ENCODE data around the gene HHAT.

The HHAT gene

GRCh38 chr1:210676539-210676938 is 347.8 kb downstream of the HHAT start:
- TF ChIP-seq GATA2 (IDR thresholded peaks at IDR 0.05; ENCODE audit: low read depth, low read length) (no peak), GATA3 (IDR thresholded peaks at IDR 0.05; ENCODE audit: low read depth, low read length) (no peak)

DNA sequence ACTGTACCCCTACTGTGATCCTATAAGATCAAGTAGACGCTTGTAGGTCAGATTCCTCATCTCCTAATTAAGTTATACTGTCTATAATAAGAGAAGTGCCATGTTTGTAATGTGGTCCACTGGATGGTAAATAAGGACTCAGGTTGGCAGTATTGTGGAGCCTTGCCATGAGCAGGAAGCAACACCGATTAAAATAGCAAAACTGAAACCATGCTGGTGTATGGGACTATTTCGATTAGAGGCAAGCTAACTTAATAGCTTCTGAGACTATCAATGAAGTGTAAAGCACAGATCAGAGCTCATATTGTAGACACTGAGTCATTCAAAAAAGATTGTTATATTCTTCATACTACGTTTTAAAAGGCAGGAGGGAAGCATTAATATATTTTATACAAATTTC is 348.8 kb downstream of the HHAT start:
- TF ChIP-seq GATA2 (IDR thresholded peaks at IDR 0.05; ENCODE audit: low read depth, low read length) (no peak), GATA3 (IDR thresholded peaks at IDR 0.05; ENCODE audit: low read depth, low read length) (no peak)

DNA sequence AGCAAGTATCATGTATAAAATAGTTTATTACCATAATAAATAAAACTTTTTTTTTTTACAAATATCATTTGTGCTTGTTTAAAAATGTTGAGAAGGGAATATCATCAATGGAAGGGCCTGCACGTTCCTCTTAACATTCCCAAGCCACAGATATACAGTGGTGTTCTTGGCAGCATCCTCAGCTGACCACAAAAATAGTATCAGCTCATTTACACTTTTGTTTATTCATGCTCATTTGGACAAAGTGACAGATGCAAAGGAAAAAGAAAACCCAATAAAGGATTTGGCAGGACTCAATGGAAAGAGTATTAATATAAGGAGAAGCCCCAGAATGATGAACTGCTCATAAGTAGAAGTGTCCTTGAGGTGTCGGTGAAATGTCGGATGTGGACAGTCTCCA is 349.6 kb downstream of the HHAT start:
- no peak for TF ChIP-seq GATA3 (IDR thresholded peaks at IDR 0.05; ENCODE audit: low read depth, low read length)
- TF ChIP-seq GATA2 (IDR thresholded peaks at IDR 0.05; ENCODE audit: low read depth, low read length): no peak

DNA sequence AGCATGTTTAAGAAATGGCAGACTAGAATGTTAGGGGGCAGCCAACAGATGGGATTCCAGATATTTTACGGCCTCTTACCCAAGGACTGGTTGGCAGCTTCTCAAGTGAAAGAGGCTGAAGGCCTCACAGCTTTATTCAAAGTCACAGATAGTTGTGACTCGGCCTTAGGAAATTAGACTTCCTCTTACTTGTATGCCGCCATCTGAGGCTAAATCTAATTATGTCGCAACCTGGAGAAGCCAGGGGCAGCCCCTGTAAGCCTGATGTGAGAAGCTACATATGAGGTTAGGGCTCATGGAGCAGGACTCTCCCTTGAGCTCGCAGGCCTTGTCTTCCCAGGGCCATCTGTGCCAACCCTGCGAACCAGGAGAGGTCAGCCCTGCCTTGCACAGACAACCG is 352.5 kb downstream of the HHAT start:
- no peak for TF ChIP-seq GATA3 (IDR thresholded peaks at IDR 0.05; ENCODE audit: low read depth, low read length)

DNA sequence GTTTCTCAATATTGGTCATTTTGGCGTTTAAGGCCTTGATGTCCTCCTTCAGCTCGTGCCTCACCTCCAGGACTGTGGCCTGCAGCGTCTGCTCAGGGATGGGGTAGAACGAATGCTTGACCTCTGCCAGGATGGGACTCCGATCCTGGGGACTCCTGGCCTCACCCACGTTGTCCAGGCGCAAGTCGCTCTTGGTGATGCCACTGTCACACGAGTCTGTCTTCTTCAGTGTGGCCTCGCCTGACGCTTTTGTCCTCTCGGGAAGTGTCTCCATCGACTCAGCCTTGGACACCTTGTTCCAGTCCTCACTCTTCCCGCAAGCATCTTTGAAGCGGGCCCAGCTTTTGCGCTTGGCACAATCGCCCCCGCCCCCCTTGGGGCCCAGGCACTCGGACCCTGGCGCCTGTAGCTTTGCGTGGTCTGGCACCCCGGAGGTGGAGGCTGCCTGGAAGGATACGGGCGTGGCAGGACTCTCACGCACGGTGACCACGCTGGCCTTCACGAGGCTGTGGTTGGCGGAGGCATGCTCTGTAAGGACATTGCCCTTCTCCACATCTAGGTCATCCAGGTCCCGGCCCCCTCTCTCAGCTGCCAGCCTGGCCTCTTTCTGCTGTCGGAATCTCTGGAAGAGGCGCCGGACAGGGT is 354.8 kb downstream of the HHAT start:
- no peak for TF ChIP-seq GATA2 (IDR thresholded peaks at IDR 0.05; ENCODE audit: low read depth, low read length)
- no peak for TF ChIP-seq GATA3 (IDR thresholded peaks at IDR 0.05; ENCODE audit: low read depth, low read length)

DNA sequence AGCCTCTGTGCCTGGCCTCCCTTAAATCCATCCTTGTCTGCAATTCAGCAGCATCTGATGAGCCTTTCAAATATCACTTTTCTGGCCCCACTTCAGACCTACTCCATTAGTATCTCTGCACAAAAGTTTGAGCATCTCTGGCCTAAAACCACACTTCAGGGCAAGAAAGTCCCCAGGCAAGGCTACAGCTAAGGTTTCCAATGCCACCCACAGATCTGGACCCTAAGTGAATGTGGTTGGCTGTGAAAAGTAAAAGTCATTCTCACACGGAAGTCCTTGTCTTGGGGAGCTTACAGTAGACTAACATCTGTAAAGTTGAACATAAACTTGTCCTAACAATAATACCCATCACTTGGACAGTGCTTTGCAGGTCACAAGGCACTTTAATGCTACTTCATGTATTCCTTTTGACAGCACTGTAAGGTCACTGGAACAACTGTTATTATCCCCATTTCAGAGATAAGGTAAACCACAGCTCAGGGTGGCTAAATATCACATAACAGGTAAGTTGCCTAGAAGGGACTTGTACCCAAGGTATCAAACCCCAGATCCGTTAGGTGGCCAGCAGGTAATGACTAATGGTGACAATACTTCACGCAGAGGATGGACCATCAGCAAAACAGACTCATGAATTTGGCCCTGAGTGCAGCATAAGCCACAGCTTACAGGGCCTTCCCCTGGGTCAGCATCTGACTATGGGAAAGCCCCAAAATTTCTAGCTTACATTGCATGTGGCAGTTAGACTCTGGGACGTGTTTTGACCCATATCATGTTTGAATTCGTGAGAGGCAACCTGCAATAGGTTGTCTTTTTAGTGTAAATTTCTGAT is 356.0 kb downstream of the HHAT start:
- TF ChIP-seq GATA2 (IDR thresholded peaks at IDR 0.05; ENCODE audit: low read depth, low read length) (no peak), GATA3 (IDR thresholded peaks at IDR 0.05; ENCODE audit: low read depth, low read length) (no peak)

- TF ChIP-seq GATA2 (IDR thresholded peaks at IDR 0.05; ENCODE audit: low read depth, low read length) (no peak), GATA3 (IDR thresholded peaks at IDR 0.05; ENCODE audit: low read depth, low read length) (no peak)
Observed at GRCh38 chr1:210685295-210685650, 356.6 kb downstream of the HHAT start.

- TF ChIP-seq GATA3 (IDR thresholded peaks at IDR 0.05; ENCODE audit: low read depth, low read length) (no peak), GATA2 (IDR thresholded peaks at IDR 0.05; ENCODE audit: low read depth, low read length) (no peak)
Observed at GRCh38 chr1:210686841-210687240, 358.1 kb downstream of the HHAT start.

- TF ChIP-seq GATA3 (IDR thresholded peaks at IDR 0.05; ENCODE audit: low read depth, low read length): no peak
- TF ChIP-seq GATA2 (IDR thresholded peaks at IDR 0.05; ENCODE audit: low read depth, low read length): no peak
Observed at GRCh38 chr1:210687582-210688279, 359.0 kb downstream of the HHAT start.

GRCh38 chr1:210688512-210689234 is 360.0 kb downstream of the HHAT start:
- TF ChIP-seq GATA3 (IDR thresholded peaks at IDR 0.05; ENCODE audit: low read depth, low read length) (no peak), GATA2 (IDR thresholded peaks at IDR 0.05; ENCODE audit: low read depth, low read length) (no peak)

GRCh38 chr1:210689826-210690225 is 361.1 kb downstream of the HHAT start:
- TF ChIP-seq GATA3 (IDR thresholded peaks at IDR 0.05; ENCODE audit: low read depth, low read length) (no peak), GATA2 (IDR thresholded peaks at IDR 0.05; ENCODE audit: low read depth, low read length) (no peak)

GRCh38 chr1:210690236-210690635 is 361.5 kb downstream of the HHAT start:
- TF ChIP-seq GATA2 (IDR thresholded peaks at IDR 0.05; ENCODE audit: low read depth, low read length): no peak
- TF ChIP-seq GATA3 (IDR thresholded peaks at IDR 0.05; ENCODE audit: low read depth, low read length): no peak

DNA sequence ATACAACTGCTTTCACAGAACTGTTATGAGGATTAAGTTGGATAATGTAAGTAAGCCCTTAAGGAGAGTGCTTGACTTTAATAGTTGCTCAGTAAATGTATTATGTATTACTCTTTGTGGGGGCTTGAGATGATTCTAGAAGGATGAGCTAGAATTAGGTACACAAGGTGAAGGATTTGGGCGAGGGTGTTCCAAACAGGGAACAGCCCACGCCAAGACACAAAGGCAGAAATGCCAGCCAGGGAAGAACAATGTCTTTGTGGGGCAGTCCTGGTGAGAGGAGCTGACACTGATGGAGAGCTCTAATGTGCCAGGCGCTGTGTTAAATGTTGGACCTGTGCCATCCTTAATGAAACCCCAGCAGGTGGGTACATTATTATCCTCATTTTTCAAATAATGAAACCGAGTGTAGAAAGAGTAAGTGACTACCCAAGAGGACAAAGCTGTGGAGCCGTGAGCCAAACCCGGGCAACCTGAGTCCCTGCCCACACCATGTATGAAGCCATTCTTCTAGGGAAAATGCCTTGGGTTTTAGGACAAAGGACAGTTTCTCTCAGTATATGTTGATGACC is 362.4 kb downstream of the HHAT start:
- no peak for TF ChIP-seq GATA3 (IDR thresholded peaks at IDR 0.05; ENCODE audit: low read depth, low read length)
- TF ChIP-seq GATA2 (IDR thresholded peaks at IDR 0.05; ENCODE audit: low read depth, low read length): no peak

GRCh38 chr1:210692796-210693195 is 364.1 kb downstream of the HHAT start:
- no peak for TF ChIP-seq GATA3 (IDR thresholded peaks at IDR 0.05; ENCODE audit: low read depth, low read length)
- no peak for TF ChIP-seq GATA2 (IDR thresholded peaks at IDR 0.05; ENCODE audit: low read depth, low read length)

Measured in SH-SY5Y (cell line).